GM12878 (cell line): ENCODE data around the gene KRTAP17-1. TPM values are rescaled to one million over a fixed set of nuclear protein-coding genes. Genes with fewer than 3 reads are reported as not detected.

Source experiments
- ATAC-seq: fragments of 200-7000 bp; cut with Tn5 transposase; 3 replicates; pipeline ENCODE4 v1.9.1; 2020; ENCODE audit warnings: mild to moderate bottlenecking, moderate library complexity
- BruUV-seq: library from RNA; stranded (reverse); fragments of 400-500 nt; replicated peaks from 2 replicates; lab custom pipeline; 2021; lab: Mats Ljungman, UMichigan
- CTCF ChIA-PET: fragments of 300-600 bp; sonication (Branson Sonifier 250); formaldehyde crosslinking; extraction: SDS; loops from one replicate; lab custom pipeline; 2021; ENCODE audit warnings: inconsistent platforms; lab: Yijun Ruan, JAX
- POLR2A ChIA-PET: fragments of 350-600 bp; formaldehyde crosslinking; extraction: SDS; loops from one replicate; lab custom pipeline; 2021; ENCODE audit warnings: inconsistent platforms; lab: Charles Lee
- RAD21 ChIA-PET: fragments of 300-600 bp; sonication (Branson Sonifier 250); formaldehyde crosslinking; loops from one replicate; lab custom pipeline; 2023; ENCODE audit warnings: antibody characterized with exemption; ENCODE audit not compliant: unreplicated experiment; lab: Charles Lee
- SMC1A ChIA-PET: fragments of 300-600 bp; sonication (Branson Sonifier 250); formaldehyde crosslinking; loops from one replicate; lab custom pipeline; 2023; ENCODE audit not compliant: unreplicated experiment, uncharacterized antibody; lab: Charles Lee
- DNase-seq: peaks from one replicate; pipeline ENCODE4 v3.0.0-alpha.2; 2011; ENCODE audit warnings: low read depth, low spot score
- FAIRE-seq: peaks from 3 replicates; lab custom pipeline; 2011; peaks lifted over from hg19 to GRCh38; lab: Jason Lieb, UNC
- H2AFZ ChIP-seq: 2 replicates; pipeline ENCODE4 v1.6.0; 2011; ENCODE audit warnings: low read depth, low read length, control low read depth; ENCODE audit not compliant: control insufficient read depth
- H3K27ac ChIP-seq: 2 replicates; pipeline ENCODE4 v1.5.1; 2011; ENCODE audit warnings: control low read depth; ENCODE audit not compliant: control insufficient read depth, insufficient read depth
- H3K27me3 ChIP-seq, 2 experiments: replicated peaks in 1 of 2; 2 replicates each; pipeline versions ENCODE4 v1.6.0 to v1.6.1; 2011; ENCODE audit warnings: low read length in 1 of 2; ENCODE audit not compliant: control insufficient read depth in 2 of 2, insufficient read depth in 2 of 2
- H3K36me3 ChIP-seq, 2 experiments: 2 replicates each; pipeline ENCODE4 v1.5.1; 2011; ENCODE audit warnings: low read length in 1 of 2; ENCODE audit not compliant: control insufficient read depth in 2 of 2, insufficient read depth in 2 of 2
- H3K4me1 ChIP-seq: 2 replicates; pipeline ENCODE4 v1.6.1; 2011; ENCODE audit warnings: mild to moderate bottlenecking, low read length, moderate library complexity, mixed read lengths; ENCODE audit not compliant: control insufficient read depth, insufficient read depth
- H3K4me2 ChIP-seq: 2 replicates; pipeline ENCODE4 v1.6.0; 2011; ENCODE audit warnings: control low read depth; ENCODE audit not compliant: control insufficient read depth, insufficient read depth
- H3K4me3 ChIP-seq: fragments of 200-600 bp; sonication (generic); 2 replicates; pipeline ENCODE4 v1.5.1; 2016
- H3K79me2 ChIP-seq: 2 replicates; pipeline ENCODE4 v1.6.0; 2011; ENCODE audit warnings: low read length; ENCODE audit not compliant: control insufficient read depth, insufficient read depth
- H3K9ac ChIP-seq: 2 replicates; pipeline ENCODE4 v1.8.0; 2011; ENCODE audit warnings: low read length, control low read depth, mixed read lengths; ENCODE audit not compliant: control insufficient read depth, insufficient read depth
- H3K9me3 ChIP-seq: replicated peaks from 3 replicates; pipeline ENCODE4 v1.5.1; 2011; ENCODE audit warnings: mild to moderate bottlenecking, low read length; ENCODE audit not compliant: control insufficient read depth, insufficient read depth
- H4K20me1 ChIP-seq: 2 replicates; pipeline ENCODE4 v1.6.0; 2011; ENCODE audit not compliant: control insufficient read depth, insufficient read depth
- E4F1 ChIP-seq: fragments of 450-650 bp; IDR thresholded peaks from 2 replicates; pipeline ENCODE4 v1.6.1; 2018; ENCODE audit warnings: borderline replicate concordance, mild to moderate bottlenecking; ENCODE audit not compliant: partially characterized antibody
- ESRRA ChIP-seq: IDR thresholded peaks from 2 replicates; pipeline ENCODE4 v1.6.1; 2012; ENCODE audit warnings: mild to moderate bottlenecking, low read length, improper control_type of control experiment
- HCFC1 ChIP-seq: fragments of 150-350 bp; IDR thresholded peaks from 2 replicates; pipeline ENCODE4 v1.6.1; 2014; ENCODE audit warnings: low read length
- SP1 ChIP-seq: IDR thresholded peaks from one replicate; pipeline ENCODE4 v1.6.1; 2011; ENCODE audit warnings: low read depth, low read length
- ZNF687 ChIP-seq: fragments of 450-650 bp; IDR thresholded peaks from 2 replicates; pipeline ENCODE4 v1.6.1; 2017; ENCODE audit warnings: mild to moderate bottlenecking, moderate library complexity
- WGBS: methylation state at CpG from one replicate; pipeline ENCODE4 v1.1.6; 2016; ENCODE audit warnings: low lambda C conversion rate; ENCODE audit not compliant: insufficient replicate concordance, insufficient coverage; ENCODE audit errors: missing lambda C conversion rate; 5-methylcytosine and 5-hydroxymethylcytosine counted together
- in situ Hi-C: fragments of 300-500 bp; cut with MboI; formaldehyde crosslinking; loops from 9 replicates; pipeline ENCODE4 v1.14.3; 2018; ENCODE audit warnings: mixed read lengths
- intact Hi-C: fragments of 100-400 bp; cut with micrococcal nuclease; formaldehyde crosslinking; loops from one replicate; pipeline ENCODE4 v1.14.2; 2022; ENCODE audit not compliant: unreplicated experiment
- polyA plus RNA-seq, 11 experiments: library from polyadenylated mRNA; depleted of rRNA in 4 of 11; unstranded in 6 of 11; stranded (reverse) in 5 of 11; fragments of >200 nt; fragmentation: Nextera tagmentation in 4 of 11; fragmentation: Illumina TruSeq in 1 of 11; extraction: Ambion mirVana in 4 of 11; extraction: Trizol in 1 of 11; gene quantifications; 1 replicate in 1 of 11; 2 replicates in 10 of 11; pipeline versions ENCODE4 v1.2.1 to v1.2.3, GENCODE V29; 2011 to 2016; ENCODE audit warnings: inconsistent platforms in 2 of 11, missing spikeins in 2 of 11, low read depth in 1 of 11
- total RNA-seq, 4 experiments: library from RNA; depleted of rRNA in 3 of 4; stranded (reverse); fragments of >200 nt in 3 of 4; fragmentation: Illumina TruSeq in 1 of 4; extraction: Trizol in 1 of 4; gene quantifications; 2 replicates each; pipeline versions ENCODE4 v1.2.1 to v1.2.3, GENCODE V29; 2013 to 2021

Gene KRTAP17-1
- total and polyA plus RNA-seq, 10 of the 15 experiments (the other 5 are each of a cell fraction or from before 2014, with no cell fraction given), result 0.16 to 5.7 (median 0.17) TPM; not detected in 7

- intact Hi-C loops, result loop anchor here (10.0 kb wide), 1 partner anchor 703 kb away; no protein-coding TSS in a partner anchor
- POLR2A ChIA-PET, result no interaction called here
These were observed 12.7 kb upstream of the KRTAP17-1 start for GRCh38 chr17:41328207-41328606.

More at GRCh38 chr17:41328207-41328606, 12.7 kb upstream of the KRTAP17-1 start:
- no peak for ATAC-seq
- Histone ChIP-seq H3K36me3 (no peaks in the 10 kb centered on the region), H4K20me1 (no peaks in the 10 kb centered on the region), H3K4me2 (no peak overlapping the region), H2AFZ (no peak overlapping the region), H3K4me3 (no peak overlapping the region), H3K9ac (no peak overlapping the region), H3K79me2 (no peaks in the 10 kb centered on the region), H3K9me3 (no peaks in the 10 kb centered on the region), H3K27ac (no peak overlapping the region), H3K4me1 (no peaks in the 10 kb centered on the region), H3K27me3 (no peaks in the 10 kb centered on the region; a peak in 1 of 4 replicates)
- in situ Hi-C loops, result no loop called here
- DNase-seq, result no peak
- ChIA-PET RAD21 (no interaction called here), SMC1A (no interaction called here), CTCF (no interaction called here)
- TF ChIP-seq SP1 (no peak), ZNF687 (no peak), ESRRA (no peak), HCFC1 (no peak), E4F1 (no peak)
- BruUV-seq, result no TSS peak
- FAIRE-seq, result no peak
- 5% methylated on average over 7 of the region's 7 CpGs for WGBS
